GM18498 (cell line): ENCODE measurements around the gene HMG20A.

ENCODE experiments used
- ATAC-seq: cut with Tn5 transposase; IDR thresholded peaks from one replicate; pipeline ENCODE4 v1.9.1; 2021; ENCODE audit warnings: mild to moderate bottlenecking, moderate library complexity; ENCODE audit not compliant: unreplicated experiment

Gene HMG20A

GRCh38 chr15:77532067-77532710, 111.5 kb downstream of the HMG20A start:
- ATAC-seq, result no peak

DNA sequence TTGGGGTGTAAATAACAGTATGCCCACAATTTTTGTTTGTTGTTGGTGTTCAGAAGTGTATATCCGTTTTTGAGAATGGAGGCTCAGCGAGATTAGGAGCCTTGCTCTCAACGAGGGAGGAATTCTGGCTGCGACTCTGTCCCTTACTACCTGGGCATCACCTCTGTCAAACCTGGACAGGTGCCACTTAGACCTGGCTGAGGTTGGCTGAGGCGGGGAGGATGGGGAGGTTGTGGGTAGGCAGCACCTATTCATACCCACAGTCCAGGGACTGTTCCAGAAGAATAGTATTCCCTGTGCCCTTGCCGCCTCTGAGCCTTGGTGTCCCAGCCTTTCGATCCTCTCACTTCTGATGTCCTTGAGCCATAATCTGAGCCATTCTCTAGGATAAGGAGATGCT, 112.2 kb downstream of the HMG20A start:
- no peak for ATAC-seq

- ATAC-seq, result no peak
These were observed 113.1 kb downstream of the HMG20A start for GRCh38 chr15:77533578-77534430.
